GM12874 (cell line): Measurements from ENCODE around the gene ZNF506.

ENCODE experiments used
- CTCF ChIP-seq: IDR thresholded peaks from 2 replicates; pipeline ENCODE4 v1.5.1; 2011; ENCODE audit warnings: low read depth, mild to moderate bottlenecking, control low read depth, low read length, moderate library complexity; ENCODE audit not compliant: insufficient read depth

ZNF506 gene

GRCh38 chr19:19821366-19821951 lies at the start of gene ZNF506:
Gene ZNF506 (minus strand): TSS chr19:19821750. CDS start chr19:19821603, 147 bp downstream.
- no peak for TF ChIP-seq CTCF

GRCh38 chr19:19866611-19867248 lies 45.2 kb upstream of the ZNF506 start:
- no peak for TF ChIP-seq CTCF

GRCh38 chr19:19865750-19866610 lies 44.4 kb upstream of the ZNF506 start, which contains the start of gene ZNF253:
Gene ZNF253 (plus strand): TSS chr19:19865882. CDS start chr19:19865997, 115 bp downstream.
- no peak for TF ChIP-seq CTCF

GRCh38 chr19:19860756-19861390 lies 39.3 kb upstream of the ZNF506 start:
- TF ChIP-seq CTCF = no peak

GRCh38 chr19:19858751-19859150 lies 37.2 kb upstream of the ZNF506 start:
- TF ChIP-seq CTCF = no peak

GRCh38 chr19:19849056-19849455 lies 27.5 kb upstream of the ZNF506 start:
- TF ChIP-seq CTCF = no peak

- TF ChIP-seq CTCF = no peak
Observed at GRCh38 chr19:19847781-19848180, 26.2 kb upstream of the ZNF506 start.
